ENCODE measurements around the gene CA10.

Gene CA10

DNA sequence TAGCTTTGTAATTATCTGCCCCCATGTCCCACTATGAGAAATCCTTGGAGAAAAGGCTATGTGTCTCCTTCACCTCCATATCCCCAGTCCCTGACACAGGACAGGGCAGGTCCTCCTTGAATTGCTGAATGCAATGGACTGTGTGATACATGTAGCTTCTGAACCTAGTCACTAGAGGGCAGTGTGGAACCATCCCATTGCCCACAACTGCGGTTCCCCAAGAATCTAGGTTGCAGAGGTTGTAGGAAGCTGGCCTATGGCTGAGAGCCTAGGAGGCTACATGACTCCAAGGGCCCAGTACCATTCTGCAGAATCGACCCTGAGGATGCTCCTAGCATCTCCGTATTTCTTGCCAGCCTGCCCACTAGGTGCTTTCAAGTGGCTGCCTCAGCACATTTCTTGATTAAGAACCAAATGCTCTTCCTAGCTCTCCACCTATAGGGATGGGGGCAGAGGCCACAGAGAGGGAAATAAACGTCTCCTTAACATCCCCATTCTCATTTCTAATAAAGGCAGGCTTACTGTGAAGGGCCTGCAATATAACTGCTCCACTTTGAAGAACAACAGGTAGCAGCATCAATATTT, 394.0 kb downstream of the CA10 start:
- DNase-seq (ENCODE audit: low spot score) = peak; percentile 42

DNA sequence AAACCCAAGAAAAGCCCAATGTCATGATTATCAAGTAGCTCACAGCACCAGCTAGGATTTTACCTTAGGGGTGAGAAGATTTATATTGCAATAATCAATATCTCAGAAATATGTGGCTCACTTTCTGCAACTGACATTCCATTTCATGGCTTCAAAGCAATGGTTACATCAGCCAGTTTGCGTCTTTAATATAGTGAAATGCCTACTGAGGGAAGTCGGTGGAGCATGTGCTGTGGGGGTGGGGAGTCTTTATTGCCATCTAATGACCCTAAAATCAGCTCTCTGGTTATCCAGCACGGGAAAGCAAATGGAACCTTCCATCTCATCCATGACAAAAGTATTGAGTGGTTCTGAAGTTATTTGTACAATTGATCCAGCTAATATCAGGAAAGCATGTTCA, 395.5 kb downstream of the CA10 start:
- DNase-seq (ENCODE audit: low spot score) = no peak

DNA sequence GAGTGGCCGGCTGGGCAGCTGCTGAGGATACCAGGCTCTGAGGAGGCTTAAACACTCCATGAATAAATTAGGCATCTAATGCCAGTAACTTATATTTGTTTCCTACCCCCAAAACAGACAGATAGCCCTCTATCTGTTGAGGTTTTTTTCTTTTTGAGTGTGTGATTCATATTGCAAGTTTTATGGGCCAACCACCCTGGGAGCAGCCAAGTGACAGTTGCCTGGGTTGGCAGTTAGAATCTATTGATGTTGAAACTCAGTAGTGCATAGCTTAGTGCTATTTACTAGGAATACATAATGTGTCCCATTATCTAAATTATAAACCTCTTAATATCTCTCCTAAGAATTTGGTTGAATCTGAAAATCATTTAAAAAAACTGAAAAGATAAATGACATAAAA, 397.4 kb downstream of the CA10 start:
- DNase-seq (ENCODE audit: low spot score) = no peak

DNA sequence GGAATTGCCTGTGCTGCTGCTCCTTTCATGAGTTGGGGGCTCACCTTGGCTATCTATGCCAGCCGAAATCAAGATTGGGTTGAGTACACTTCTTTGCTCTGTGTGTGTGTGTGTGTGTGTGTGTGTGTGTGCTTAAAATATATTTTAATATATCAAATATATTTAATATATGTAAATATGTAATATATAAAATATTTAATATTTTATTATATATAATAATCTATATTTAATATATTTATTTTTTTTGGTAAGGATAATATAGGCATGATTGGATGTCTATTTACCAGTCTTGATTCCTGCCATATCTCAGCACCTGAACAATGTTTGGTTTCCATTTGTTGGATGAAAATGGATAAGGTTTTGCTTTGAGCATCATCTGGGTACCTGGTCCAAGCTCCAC, 399.3 kb downstream of the CA10 start:
- DNase-seq (ENCODE audit: low spot score) = no peak

DNA sequence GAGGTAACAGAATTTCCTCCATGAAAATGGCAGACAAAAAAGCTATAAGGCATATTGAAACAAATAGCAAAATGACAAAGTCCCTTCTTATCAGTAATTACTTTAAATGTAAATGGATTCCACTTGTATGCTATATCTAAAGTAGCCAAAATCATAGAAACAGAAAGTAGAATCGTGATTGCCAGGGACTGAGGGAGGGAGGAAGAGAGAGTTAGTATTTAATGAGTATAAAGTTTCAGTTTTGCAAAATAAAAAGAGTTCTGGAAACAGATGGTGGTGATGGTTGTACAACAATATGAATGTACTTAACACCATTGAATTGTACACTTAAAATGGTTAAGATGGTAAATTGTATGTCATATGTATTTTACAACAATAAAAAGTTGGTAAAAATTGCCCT, 407.4 kb downstream of the CA10 start:
- no peak for DNase-seq (ENCODE audit: low spot score)

DNA sequence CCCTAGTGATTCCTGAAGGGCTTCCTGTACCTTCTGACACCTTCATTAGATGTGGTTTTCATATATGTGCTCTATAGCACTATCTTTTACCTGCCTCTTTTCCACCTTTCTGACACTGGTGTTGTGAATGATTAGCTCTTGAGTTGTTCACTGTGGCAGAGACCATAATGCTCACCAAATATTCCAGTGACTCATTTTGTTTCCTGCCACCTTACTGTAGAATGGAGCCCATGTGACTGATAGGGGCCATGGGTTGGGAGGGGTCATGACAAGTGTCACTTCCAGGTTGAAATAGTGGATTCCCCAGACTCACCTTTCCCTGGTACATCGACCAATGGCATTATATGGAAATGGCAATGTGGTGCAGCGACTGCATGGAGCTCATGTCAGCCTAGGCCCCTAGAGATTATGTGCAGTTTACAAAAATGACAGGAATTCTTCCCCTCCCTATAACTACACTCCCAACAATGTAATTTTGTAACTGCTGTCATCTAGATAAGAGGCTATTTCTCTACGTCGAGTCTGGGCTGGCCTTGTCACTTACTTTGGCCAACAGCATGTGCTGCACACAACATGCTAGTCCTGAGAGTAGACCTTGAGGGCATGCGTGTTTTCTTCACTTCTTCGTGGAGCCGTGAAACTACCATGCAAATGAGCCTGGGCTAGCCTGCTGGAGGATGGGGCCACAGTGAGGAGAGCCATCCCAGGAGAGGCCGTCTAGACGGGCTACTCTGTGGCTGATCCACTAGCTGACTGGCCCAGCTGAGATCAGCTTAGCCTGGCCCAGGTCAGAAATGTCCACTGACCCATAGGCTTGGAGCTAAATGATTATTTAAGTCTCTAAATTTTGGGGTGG, 409.5 kb downstream of the CA10 start:
- no peak for DNase-seq (ENCODE audit: low spot score)

DNA sequence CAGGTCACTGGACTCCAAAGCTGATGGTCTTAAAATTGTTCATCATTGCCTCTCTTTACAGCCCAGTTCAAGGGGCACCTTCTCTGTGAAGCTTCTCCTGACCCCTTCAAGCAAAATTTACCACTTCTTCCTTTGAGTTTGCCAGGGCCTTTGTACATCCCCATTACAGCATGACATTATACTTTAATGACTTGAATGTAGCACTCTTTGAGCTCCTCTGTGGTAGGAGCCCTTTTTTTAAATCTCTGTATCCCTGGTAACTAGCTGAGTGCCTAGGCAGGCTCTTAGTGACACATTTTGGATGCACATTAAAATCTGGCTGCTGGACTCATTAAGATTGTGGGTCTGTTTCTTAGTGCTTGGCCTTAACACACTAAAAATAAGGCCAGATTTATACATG, 412.1 kb downstream of the CA10 start:
- no peak for DNase-seq (ENCODE audit: low spot score)

DNA sequence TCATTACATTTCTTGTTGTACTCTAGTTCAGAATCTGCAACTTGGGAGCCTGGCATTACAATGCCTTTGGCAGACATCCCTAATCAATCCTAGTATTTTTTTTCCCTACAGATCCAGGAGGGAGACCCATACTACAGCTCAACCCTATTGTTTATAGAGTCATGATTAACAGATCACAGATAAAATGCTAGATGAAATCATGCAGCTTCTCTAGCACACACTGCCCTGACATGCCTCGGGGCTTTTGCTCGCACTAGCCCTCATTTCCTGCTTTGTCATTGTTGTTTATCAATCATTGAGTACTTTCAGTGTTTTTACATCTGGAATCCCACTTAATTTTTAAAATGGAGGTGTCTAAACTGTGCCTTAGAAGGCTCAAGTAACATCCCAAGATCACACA, 412.5 kb downstream of the CA10 start:
- no peak for DNase-seq (ENCODE audit: low spot score)

DNA sequence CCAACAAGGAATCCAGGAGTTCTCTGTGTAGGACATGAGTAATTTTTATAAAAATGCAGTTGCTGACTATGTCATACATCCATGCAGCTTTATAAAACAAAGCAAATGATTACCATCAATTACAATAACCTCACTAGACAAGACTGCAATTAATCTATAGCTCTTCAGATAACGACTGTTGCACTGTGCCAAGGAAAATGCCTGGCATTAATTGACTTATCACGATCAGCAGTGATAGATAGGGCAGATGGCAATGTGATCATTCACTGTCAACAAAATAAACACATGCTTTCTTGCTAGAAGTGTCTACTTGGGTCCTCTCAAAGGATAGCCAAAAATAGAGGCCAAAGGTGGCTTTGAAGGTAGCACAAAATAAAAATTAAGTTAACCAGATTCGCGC, 415.0 kb downstream of the CA10 start:
- DNase-seq (ENCODE audit: low spot score) = no peak

DNA sequence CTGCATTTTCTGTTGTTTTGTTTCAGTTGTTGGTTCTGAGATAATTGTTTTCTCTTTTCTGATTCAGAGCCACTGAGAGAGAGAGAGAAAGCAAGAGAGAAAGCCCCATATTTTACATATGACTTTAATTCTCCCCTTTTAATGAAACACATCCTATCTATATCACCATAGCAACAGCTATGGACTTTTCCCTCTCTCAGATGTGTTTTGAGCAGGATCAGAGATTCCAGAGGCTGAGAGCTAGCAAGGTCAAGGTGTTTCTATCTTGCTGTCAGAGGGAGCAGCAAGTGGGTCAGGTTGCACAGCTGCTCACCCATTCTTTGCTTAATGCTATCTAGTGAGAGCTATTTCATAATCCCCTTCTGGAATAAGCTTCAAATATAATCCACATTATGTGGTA, 415.9 kb downstream of the CA10 start:
- no peak for DNase-seq (ENCODE audit: low spot score)

DNA sequence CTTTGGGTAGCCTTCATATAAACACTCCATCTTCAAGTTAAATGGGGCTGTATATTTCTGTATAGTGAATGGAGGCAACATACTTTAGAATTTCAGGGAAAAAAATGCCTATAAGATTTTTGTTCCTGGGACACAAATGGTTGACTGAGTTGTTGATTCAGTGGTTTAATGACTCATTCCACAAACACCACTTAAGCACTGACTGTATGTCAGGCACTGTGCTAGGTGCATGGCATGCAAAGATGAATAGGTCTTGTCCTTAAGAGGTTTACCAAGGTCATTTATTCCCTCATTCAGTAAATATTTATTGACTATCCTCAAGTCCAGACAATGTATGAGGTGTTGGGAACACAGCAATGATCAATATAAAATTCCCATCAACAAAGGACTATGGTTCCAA, 417.1 kb downstream of the CA10 start:
- no peak for DNase-seq (ENCODE audit: low spot score)

DNA sequence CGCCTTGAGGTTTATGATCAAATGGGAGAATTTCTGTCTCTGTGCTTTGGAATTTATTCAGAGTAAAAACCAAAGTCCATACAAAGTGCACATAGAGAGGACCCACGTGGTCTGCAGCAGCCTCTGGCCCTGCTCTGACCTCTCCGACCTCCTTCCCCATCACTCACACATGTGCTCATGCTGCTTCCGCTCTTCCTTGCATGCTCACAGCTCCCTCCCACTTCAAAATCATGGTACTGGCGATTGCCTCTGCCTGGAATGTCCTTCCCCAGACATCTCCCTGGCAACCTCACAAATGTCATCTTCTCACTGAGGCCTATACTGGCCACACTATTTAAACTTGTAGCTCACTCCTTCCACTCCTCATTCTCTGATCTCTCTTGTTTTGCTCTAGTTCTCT, 418.0 kb downstream of the CA10 start:
- no peak for DNase-seq (ENCODE audit: low spot score)

DNA sequence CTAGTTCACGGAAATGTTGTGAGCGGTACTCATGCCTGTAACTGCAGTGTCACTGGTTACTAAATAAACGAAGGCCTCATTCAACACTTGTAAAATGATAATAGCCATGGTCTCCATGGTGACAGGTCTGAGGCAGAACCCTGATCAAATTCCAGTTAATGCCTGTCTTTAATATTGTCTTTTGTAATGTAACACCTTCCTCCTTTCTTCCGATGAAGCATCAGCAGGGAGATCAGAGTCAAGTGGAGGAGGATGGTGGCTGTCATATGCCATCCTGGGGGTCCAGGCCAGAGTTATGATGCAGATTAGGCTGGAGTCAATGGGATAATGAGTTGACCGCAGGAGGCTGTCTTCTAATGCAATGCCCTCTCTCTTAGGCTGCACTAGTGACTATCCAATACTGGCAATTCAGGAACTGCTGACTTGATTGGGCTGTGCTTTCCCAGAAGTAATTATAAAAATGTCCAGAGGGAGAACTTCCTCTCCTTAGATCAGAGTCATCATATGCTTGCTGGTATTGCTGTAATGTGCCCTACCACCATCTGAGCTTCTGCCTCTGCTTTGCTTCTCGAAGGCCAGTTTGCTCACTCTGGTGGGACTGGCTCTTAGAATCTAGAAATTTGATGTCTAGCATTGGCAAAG, 419.1 kb downstream of the CA10 start:
- no peak for DNase-seq (ENCODE audit: low spot score)

DNA sequence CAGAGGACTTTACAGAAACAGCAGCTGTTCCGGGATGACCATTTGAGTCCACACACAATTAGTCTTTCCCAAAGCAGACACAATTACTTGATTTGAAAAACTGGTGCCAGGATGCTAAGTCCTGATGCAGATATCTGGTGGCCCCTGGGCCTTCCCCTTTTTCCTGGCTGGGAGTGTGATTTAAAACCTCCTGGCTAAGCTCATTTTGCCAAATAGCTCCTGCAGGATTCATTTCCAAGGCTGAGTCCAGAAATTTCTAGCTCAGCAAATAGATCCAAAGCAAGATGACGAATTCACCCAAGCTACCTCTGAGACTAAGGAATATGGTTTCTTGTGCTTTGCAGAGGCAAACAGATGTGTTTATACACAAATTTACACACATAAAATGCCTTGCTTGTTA, 422.2 kb downstream of the CA10 start:
- no peak for DNase-seq (ENCODE audit: low spot score)

DNA sequence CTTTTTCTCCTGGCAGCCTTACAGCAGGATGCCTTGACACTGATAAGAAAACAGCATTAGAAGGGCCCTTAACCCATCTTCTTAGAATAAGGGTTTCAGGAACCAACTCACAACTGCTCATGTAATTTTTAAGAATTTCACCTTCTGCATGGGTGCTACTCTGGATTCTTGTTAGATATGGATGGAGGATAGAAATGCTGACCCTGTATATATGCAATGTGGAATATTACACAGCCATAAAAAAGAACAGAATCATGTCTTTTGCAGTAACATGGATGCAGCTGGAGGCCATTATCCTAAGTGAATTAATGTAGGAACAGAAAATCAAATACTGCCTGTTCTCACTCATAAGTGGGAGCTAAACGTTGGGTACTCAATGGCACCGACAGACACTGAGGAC, 423.5 kb downstream of the CA10 start:
- DNase-seq (ENCODE audit: low spot score) = no peak

DNA sequence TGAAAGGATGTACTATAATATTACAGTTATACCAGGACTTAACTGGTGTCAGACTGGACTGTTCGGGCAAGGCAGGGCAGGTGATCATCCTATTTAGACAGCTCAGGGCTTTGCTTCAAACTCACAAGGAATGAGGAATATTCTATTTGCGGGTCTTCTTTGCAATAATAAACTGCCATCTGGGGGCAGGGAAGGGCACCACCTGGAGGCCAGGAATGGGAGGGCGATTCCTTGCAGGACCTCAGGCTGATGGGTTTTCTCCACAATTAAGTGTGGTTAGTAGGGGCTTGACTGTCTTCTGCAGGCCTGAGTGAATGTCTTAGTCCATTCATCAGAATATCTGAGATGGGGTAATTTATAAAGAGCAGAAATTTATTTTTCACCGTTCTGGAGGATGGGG, 424.1 kb downstream of the CA10 start:
- DNase-seq (ENCODE audit: low spot score) = no peak

DNA sequence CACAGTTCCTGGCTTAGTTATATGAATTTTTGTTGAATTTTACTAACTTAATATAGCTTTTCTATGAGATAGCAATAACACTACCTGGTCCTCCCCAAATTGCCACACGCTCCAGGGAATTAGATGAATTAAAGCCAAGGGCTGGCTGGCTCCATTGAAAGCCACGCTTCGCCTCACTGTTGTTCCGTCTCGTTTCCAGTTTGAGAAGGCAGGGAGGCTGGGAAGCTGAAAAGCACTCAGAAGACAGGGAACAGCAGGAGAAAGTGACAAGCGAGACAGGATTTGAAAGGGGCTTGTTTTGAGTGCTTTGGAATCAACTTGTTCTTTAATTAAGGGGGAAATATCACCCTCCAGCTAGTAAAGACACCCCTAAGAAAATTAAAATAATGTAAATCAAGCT, 425.3 kb downstream of the CA10 start:
- DNase-seq (ENCODE audit: low spot score) = no peak

DNA sequence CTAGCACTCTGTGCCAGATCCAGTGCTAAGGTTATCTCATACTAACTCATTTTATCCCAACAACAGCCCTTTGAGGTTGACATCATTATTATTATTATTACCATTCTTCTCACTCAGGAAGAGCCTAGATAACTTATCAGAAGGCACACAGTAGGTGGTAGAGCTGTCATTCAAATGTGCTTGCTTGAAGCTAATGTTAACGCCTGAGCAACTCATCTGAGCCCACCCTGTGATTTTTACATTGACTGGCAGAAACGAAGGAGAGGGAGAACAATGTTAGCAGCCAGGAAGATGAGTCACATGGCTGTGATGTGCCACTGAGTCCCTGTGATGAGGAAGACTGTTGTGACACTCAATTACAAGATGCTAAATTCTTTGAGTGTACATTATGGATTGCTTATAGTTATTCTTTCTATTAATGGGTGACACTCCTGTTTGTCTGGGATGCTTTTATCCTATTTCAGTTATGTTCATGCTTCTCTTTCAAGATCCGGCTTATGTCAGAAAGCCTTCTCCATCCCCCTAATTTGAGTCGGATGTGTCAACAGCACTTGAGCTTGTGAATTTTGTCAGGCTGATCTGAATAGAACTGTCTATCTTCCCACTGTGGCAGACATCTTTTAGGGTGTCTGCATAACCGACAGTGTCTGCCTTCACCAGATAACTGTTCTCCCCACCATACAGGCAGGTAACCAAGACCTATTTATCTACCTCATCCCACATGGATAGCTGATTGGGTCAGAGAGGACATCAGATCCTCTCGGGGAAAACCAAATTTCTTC, 426.4 kb downstream of the CA10 start:
- no peak for DNase-seq (ENCODE audit: low spot score)

DNA sequence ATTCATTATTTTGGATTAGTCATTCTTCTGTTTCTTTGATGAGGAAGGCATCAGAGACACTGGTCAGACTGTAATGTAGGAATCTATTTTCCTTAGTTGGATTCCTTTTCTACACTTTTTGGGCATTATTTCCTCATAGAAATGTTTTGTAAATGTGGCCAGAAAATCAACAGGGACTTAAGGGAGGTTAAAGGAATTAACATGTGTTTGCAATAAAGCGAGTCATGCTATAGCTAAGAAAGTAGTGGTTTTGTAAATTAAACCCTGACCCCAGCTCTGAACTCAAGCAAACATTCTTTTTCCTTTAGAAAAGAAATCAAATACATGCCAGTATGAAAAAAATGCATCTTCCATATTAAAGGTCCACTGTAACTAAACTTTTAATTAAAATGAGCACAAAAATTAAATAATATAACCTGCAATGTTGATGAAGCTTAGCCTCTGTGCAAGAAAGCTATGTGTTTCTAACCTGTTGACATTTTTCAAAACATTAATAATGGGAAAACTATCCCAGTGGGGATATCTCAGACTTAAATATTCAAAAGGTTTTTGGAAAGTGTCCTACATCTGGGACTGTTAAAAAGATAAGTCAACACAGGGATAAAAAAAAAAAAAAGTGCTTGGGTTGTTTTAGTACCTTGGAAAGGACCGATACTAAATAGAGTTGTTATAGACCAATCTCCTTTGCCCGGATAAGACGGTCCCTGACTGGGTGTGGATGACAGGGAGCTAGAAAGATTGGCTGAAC, 428.0 kb downstream of the CA10 start:
- no peak for DNase-seq (ENCODE audit: low spot score)

DNA sequence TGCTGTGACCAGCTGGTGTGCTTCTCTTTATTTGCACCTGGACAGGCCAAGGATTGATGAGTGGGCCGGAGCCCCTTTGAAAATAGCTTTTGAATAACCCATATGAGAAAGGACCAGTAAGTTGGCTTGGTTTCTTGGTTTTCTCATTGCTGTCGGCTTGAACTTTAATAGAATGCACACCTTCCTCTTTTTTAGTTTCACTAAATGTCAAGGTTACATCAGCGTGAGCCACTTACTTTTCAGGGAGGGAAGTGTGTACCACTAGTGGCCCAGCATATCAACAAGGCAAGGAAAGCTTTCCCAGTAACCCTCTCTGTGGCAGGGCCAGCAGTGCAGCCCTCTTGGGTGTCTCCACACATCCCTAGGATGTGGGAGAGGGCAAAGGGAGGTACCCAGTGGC, 433.3 kb downstream of the CA10 start:
- DNase-seq (ENCODE audit: low spot score) = no peak

DNA sequence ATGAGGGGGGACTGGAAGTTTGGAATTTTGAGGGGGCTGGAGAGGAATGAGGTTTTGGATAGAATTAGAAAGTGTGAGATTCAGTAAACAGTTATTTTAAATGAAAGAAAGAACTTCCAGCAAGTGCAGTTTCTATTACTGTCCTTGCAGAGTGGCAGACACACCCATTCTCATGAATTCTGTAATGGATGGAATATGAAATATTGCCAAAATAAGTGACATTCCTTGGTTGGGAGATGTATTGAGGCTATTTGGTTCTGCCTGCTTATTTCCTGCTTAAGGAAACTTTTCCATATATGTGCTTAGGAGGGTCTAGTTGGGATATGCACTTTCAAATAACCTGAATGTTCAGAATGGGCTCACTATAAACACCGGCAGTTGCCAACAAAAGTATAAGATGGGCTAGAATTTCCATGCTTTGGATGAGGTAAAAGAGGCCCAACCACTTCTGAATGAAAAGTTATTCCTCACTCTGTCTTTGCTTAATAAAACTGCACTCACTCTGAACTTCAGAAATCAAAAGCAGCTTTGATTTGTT, 434.4 kb downstream of the CA10 start:
- DNase-seq (ENCODE audit: low spot score) = no peak

DNA sequence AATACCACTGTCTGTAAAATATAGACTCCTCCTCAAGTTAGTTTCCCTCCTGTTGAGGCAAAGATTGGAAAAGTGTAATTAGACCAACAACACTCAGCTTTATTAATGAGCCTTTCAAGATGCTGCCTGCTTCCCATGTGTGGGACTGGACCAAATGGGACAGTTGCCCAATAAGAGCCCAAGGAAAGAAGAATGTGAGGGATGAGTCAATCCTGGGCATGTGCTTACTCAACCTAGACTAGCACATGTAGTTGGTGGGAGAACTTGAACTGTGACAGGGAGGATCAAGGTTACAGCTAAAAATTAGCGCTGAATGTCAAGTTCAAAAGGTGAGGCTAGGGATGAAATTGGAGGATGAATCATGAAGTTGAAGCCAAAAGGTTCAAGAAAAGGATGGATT, 435.5 kb downstream of the CA10 start:
- DNase-seq (ENCODE audit: low spot score) = no peak

Measured in CD4-positive, alpha-beta T cell treated with Interleukin-2 at 100 ng/mL for 4 hours (primary cell).